Keratinocyte (primary cell): ENCODE results near the gene ERC1. TPM values are rescaled to one million over a fixed set of nuclear protein-coding genes. Genes with fewer than 3 reads are reported as not detected.

ENCODE experiments used
- DNase-seq: peaks from one replicate; pipeline ENCODE4 v3.0.0-alpha.2; 2011; ENCODE audit warnings: low read depth, missing footprints, low spot score
- FAIRE-seq: peaks from 2 replicates; lab custom pipeline; 2011; peaks lifted over from hg19 to GRCh38; lab: Jason Lieb, UNC
- H2AFZ ChIP-seq: 2 replicates; pipeline ENCODE4 v1.6.0; 2012; ENCODE audit warnings: low read length, control low read depth, inconsistent platforms; ENCODE audit not compliant: control insufficient read depth
- H3K27ac ChIP-seq: 2 replicates; pipeline ENCODE4 v1.5.1; 2011; ENCODE audit warnings: low read length; ENCODE audit not compliant: control insufficient read depth, insufficient read depth
- H3K27me3 ChIP-seq: 3 replicates; pipeline ENCODE4 v1.6.0; 2011; ENCODE audit warnings: low read length; ENCODE audit not compliant: control insufficient read depth, insufficient read depth; ENCODE audit errors: extremely low read depth
- H3K36me3 ChIP-seq, 2 experiments: 2 replicates in 1 of 2; 3 replicates in 1 of 2; pipeline ENCODE4 v1.5.1; 2011; ENCODE audit warnings: low read length in 2 of 2, mild to moderate bottlenecking in 1 of 2; ENCODE audit not compliant: control insufficient read depth in 2 of 2, insufficient read depth in 2 of 2; ENCODE audit errors: extremely low read depth in 1 of 2
- H3K4me1 ChIP-seq: 3 replicates; pipeline ENCODE4 v1.5.1; 2011; ENCODE audit warnings: low read length; ENCODE audit not compliant: control insufficient read depth, insufficient read depth; ENCODE audit errors: extremely low read depth
- H3K4me2 ChIP-seq: 3 replicates; pipeline ENCODE4 v1.6.0; 2011; ENCODE audit warnings: low read depth, low read length; ENCODE audit not compliant: control insufficient read depth, insufficient read depth; ENCODE audit errors: extremely low read depth
- H3K4me3 ChIP-seq, 3 experiments: fragments of 200-600 bp in 1 of 3; sonication (generic) in 1 of 3; 2 replicates in 2 of 3; 3 replicates in 1 of 3; pipeline ENCODE4 v1.5.1; 2011 to 2016; ENCODE audit warnings: low read length in 3 of 3, mild to moderate bottlenecking in 3 of 3, control low read depth in 2 of 3, inconsistent platforms in 1 of 3, low read depth in 1 of 3, mixed read lengths in 1 of 3, mixed run types in 1 of 3, moderate library complexity in 1 of 3; ENCODE audit not compliant: control insufficient read depth in 2 of 3, insufficient read depth in 2 of 3; ENCODE audit errors: extremely low read depth in 1 of 3
- H3K79me2 ChIP-seq: 2 replicates; pipeline ENCODE4 v1.6.0; 2012; ENCODE audit warnings: low read length; ENCODE audit not compliant: control insufficient read depth, insufficient read depth
- H3K9ac ChIP-seq: 3 replicates; pipeline ENCODE4 v1.6.0; 2011; ENCODE audit warnings: low read length; ENCODE audit not compliant: control insufficient read depth, insufficient read depth; ENCODE audit errors: extremely low read depth
- H3K9me1 ChIP-seq: 3 replicates; pipeline ENCODE4 v1.6.0; 2011; ENCODE audit warnings: low read length; ENCODE audit not compliant: control insufficient read depth, insufficient read depth; ENCODE audit errors: extremely low read depth
- H3K9me3 ChIP-seq: 2 replicates; pipeline ENCODE4 v1.5.1; 2012; ENCODE audit warnings: low read depth, low read length; ENCODE audit not compliant: control insufficient read depth
- H4K20me1 ChIP-seq: 3 replicates; pipeline ENCODE4 v1.6.0; 2011; ENCODE audit warnings: low read length; ENCODE audit not compliant: control insufficient read depth, insufficient read depth; ENCODE audit errors: extremely low read depth
- EZH2 ChIP-seq: IDR thresholded peaks from one replicate; pipeline ENCODE4 v1.6.1; 2012; ENCODE audit warnings: inconsistent platforms, mild to moderate bottlenecking, low read length, moderate library complexity
- dilution Hi-C: fragments of 300-500 bp; cut with MboI; formaldehyde crosslinking; loops from one replicate; pipeline ENCODE4 v1.7.0; 2020; ENCODE audit warnings: low sequenced_read_pairs; ENCODE audit not compliant: extremely low pct_ligation_motif_present
- polyA plus RNA-seq, 5 experiments: library from polyadenylated mRNA; depleted of rRNA in 3 of 5; stranded (reverse) in 3 of 5; stranded (forward) in 1 of 5; unstranded in 1 of 5; fragments of >200 nt; gene quantifications; 1 replicate in 1 of 5; 2 replicates in 3 of 5; 3 replicates in 1 of 5; pipeline versions ENCODE4 v1.2.1 to v1.2.3, GENCODE V29; 2011 to 2012; ENCODE audit warnings: missing spikeins in 2 of 5, low read depth in 1 of 5, low replicate concordance in 1 of 5
- TF ChIP-seq, protein P1 (sequence below), 3 experiments: IDR thresholded peaks in 1 of 3; conservative IDR thresholded peaks in 1 of 3; optimal IDR thresholded peaks in 1 of 3; 2 replicates in 2 of 3; 3 replicates in 1 of 3; pipeline versions ENCODE3 to v1.5.1; 2011; ENCODE audit warnings: low read length in 3 of 3, mild to moderate bottlenecking in 3 of 3, moderate library complexity in 2 of 3, control low read depth in 1 of 3, inconsistent platforms in 1 of 3; ENCODE audit not compliant: insufficient read depth in 2 of 3; ENCODE audit errors: extremely low read depth in 1 of 3

ERC1 gene
- polyA plus RNA-seq, 1 donor (not counting 4 experiments of a cell fraction or from before 2014, with no cell fraction given), result 16.1 TPM

GRCh38 chr12:1499351-1499750 is 508.3 kb downstream of the ERC1 start:
- H3K4me3 ChIP-seq, result no peak overlapping the region
- no peaks in the 10 kb centered on the region for H3K9me1 ChIP-seq
- H3K4me2 ChIP-seq, result no peak overlapping the region
- H3K36me3 ChIP-seq, result peaks cover 0 to 2% of the 10 kb centered on the region in 2 experiments
- H3K79me2 ChIP-seq, result no peaks in the 10 kb centered on the region
- no peaks in the 10 kb centered on the region for H3K9me3 ChIP-seq
- no peaks in the 10 kb centered on the region for H4K20me1 ChIP-seq
- no peak overlapping the region for H3K9ac ChIP-seq
- H3K27me3 ChIP-seq, result peaks cover 3% of the 10 kb centered on the region
- H2AFZ ChIP-seq, result no peak overlapping the region
- H3K27ac ChIP-seq, result no peak overlapping the region
- dilution Hi-C loops, result no loop called here
- FAIRE-seq (peak; percentile 17), DNase-seq (no peak)
- TF ChIP-seq, protein P1, sequence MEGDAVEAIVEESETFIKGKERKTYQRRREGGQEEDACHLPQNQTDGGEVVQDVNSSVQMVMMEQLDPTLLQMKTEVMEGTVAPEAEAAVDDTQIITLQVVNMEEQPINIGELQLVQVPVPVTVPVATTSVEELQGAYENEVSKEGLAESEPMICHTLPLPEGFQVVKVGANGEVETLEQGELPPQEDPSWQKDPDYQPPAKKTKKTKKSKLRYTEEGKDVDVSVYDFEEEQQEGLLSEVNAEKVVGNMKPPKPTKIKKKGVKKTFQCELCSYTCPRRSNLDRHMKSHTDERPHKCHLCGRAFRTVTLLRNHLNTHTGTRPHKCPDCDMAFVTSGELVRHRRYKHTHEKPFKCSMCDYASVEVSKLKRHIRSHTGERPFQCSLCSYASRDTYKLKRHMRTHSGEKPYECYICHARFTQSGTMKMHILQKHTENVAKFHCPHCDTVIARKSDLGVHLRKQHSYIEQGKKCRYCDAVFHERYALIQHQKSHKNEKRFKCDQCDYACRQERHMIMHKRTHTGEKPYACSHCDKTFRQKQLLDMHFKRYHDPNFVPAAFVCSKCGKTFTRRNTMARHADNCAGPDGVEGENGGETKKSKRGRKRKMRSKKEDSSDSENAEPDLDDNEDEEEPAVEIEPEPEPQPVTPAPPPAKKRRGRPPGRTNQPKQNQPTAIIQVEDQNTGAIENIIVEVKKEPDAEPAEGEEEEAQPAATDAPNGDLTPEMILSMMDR (optimal IDR thresholded peaks at IDR 0.05 in 1 of 3, IDR thresholded peaks at IDR 0.05 in 1 of 3, conservative IDR thresholded peaks at IDR 0.05 in 1 of 3; ENCODE audit: extremely low read depth in 1 of 3, insufficient read depth in 2 of 3, low read length in 3 of 3), result no peak
- TF ChIP-seq EZH2, result no peak
- H3K4me1 ChIP-seq, result peaks cover 11% of the 10 kb centered on the region

- no peaks in the 10 kb centered on the region for H3K9me1 ChIP-seq
- TF ChIP-seq EZH2, result no peak
- TF ChIP-seq, protein P1 (optimal IDR thresholded peaks at IDR 0.05 in 1 of 3, IDR thresholded peaks at IDR 0.05 in 1 of 3, conservative IDR thresholded peaks at IDR 0.05 in 1 of 3; ENCODE audit: extremely low read depth in 1 of 3, insufficient read depth in 2 of 3, low read length in 3 of 3), result no peak
- H3K9me3 ChIP-seq, result no peaks in the 10 kb centered on the region
- dilution Hi-C loops, result no loop called here
- peaks cover 11% of the 10 kb centered on the region for H3K4me1 ChIP-seq
- FAIRE-seq, result no peak
- no peak overlapping the region for H3K4me3 ChIP-seq
- DNase-seq, result no peak
- H3K27me3 ChIP-seq, result peaks cover 3% of the 10 kb centered on the region
- H2AFZ ChIP-seq, result no peak overlapping the region
- H3K79me2 ChIP-seq, result no peaks in the 10 kb centered on the region
- H3K36me3 ChIP-seq, result peaks cover 0 to 2% of the 10 kb centered on the region in 2 experiments
- H3K4me2 ChIP-seq, result no peak overlapping the region
- H3K27ac ChIP-seq, result no peak overlapping the region
- no peaks in the 10 kb centered on the region for H4K20me1 ChIP-seq
- no peak overlapping the region for H3K9ac ChIP-seq
These were observed 509.2 kb downstream of the ERC1 start for GRCh38 chr12:1500095-1500801.
